HS-5 (cell line): ENCODE data around the gene LINC00632.

Source experiments
- DNase-seq: peaks from one replicate; pipeline ENCODE4 v3.0.0-alpha.2; 2012; ENCODE audit warnings: low read depth

Gene LINC00632

DNA sequence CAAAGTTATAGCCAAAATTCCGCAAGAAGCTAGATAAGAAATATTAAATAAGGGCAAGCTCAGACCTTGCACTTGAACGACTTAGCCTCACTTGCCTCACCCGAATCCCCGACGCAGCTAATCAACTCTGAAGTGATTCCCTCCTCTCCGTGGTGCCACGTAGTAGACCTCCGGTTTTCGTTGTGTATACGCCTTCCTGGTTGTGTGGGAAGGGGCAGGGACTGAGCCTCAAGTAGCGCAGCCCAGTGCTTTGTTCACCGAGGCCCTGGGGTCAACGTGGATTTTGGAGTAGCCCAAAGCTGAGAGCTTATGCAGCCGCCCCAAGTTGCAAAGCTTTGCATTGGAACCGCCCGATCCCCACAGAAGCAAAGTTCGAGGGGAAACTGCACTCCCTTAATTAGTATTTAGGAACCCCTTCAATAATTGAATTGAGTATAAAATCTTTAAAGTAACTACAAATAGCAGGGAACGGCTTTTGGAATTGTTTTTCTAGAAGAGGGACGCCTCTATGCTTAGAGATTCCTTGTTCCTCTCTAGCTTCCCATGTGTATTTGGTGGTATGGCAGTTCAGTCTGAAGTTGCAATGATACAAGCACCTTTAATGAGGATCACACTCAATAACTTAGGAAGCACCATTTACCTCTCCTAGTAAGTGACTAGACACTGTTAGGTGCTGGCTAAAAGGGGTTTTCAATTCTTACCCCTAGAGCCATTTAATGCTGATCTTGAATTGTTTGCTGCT lies 55.7 kb downstream of the LINC00632 start:
- no peak for DNase-seq

DNA sequence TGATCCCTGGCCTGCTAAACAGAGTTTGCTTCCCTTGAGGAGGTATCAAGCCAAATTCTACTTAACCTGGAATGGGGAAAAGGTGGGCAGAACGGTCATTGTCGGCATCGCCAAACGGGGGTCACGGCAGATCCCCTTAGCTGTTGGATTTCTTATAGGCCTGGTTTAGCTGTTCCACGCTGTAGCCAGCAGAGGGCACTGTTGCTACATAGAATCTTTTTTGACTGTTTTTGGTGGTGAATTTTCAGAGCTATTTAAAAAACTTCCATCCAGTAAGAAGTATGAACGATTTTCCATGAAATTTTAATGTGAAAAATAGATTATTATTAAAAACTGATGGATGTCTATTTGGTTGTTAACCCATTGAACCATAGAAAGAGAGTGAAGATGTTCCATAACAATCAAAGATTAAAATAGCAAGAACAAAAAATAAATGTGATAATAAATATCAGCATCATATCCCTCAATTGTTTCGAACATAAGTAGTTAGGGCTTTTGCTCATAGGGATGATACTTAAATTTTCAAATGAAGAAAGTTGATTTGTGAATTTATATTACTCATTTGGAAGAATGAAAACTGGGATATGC lies 56.6 kb downstream of the LINC00632 start:
- DNase-seq: no peak

DNA sequence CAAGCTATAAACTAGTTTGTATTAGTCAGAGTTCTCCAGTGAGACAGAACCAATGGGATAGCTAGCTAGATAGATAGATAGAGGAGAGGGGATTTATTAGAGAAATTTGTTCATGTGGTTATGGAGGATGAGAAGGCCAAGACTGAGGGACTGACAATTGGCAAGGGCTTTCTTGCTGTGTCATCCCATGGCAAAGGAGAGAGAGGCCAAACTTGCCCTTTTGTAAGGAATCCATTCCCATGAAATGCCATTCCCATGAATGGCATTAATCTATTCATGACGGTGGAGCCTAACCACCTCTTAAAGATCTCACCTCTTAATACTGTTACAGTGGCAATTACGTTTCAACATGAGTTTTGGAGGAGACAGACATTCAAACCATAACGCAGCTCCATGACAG lies 58.1 kb downstream of the LINC00632 start:
- DNase-seq: no peak

DNA sequence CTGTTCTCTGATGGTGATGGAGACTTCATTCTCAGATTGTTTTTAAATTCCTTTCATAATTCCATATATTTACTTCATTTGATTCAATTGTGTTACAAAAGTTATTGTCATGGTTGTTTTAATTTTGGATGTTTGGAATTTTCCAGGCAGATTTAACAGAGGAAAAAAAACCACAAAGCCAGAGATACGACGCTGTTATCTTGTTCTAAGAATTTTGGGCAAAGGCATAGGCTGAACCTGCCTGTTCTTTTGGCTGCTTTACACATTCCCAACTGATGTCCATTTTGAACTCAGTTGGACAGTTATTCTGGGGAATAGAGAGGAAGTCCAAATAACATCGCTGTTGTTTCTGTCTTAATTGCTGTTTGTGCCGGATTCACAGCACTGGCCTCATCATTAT lies 65.7 kb downstream of the LINC00632 start:
- no peak for DNase-seq

DNA sequence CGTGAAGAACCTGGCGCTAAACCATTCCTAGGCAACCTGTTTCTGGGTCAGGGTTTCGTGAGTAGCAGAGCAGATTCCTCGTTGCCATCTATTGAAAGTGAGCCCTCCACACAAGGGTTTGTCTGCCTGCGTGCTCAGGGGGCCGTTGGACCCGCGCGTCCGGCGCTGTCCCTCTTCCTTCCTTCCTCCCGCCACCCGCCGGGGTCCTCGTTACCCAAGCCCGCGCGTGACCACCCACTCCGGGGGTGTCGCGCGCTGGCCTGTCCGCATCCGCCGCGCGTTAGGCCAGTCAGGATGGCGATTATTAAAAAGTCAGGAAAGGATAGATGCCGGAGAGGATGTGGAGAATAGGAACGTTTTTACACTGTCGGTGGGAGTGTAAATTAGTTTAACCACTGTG lies 66.8 kb downstream of the LINC00632 start:
- DNase-seq: no peak

DNA sequence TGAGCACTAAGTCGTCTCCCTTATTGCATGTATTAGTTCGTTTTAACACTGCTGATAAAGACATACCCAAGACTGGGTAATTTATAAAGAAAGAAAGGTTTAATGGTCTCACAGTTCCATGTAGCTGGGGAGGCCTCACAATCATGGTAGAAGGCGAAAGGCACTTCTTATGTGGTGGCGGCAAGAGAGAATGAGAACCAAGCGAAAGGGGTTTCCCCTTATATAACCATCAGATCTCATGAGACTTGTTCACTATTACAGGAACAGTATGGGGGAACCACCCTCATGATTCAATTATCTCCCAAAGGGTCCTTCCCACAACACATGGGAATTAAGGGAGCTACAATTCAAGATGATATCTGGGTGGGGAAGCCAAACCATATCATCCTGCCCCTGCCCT lies 85.1 kb downstream of the LINC00632 start:
- no peak for DNase-seq

DNA sequence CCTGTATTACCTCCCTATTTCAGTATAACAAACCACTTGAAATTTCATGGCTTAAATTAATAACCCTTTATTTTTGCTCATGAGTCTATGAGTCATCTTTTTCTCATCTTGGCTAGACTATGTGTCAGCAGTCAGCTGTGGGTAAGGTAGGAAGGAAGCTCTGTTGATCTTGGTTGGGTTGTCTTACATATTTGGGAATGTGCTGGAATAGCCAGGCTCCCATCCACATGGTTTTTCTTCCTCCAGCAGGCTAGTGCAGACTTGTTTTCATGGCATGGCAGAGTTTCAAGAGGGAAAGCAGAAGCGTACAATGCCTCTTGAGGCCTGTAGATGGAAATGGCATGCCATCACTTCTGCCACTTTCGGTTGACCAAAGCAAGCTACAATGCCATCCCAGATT lies 89.7 kb downstream of the LINC00632 start:
- DNase-seq: no peak

DNA sequence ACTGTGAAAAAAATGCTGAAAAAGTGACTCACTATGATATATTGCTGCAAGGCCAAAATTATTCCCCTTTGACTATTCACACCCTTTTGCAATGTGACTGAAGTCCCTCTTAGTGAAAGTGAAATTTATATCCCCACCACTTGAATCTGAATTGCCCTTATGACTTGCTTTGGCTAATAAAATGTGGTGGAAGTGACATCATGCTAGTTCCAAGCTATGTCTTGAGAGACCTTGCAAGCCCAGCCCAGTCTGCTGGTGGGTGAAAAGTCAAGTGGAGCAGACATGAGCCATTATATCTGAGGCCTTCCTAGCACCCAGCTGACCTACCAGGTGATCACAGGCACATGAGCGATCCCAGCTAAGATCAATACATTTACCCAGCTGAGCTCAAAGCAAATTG lies 94.7 kb downstream of the LINC00632 start:
- DNase-seq: no peak

DNA sequence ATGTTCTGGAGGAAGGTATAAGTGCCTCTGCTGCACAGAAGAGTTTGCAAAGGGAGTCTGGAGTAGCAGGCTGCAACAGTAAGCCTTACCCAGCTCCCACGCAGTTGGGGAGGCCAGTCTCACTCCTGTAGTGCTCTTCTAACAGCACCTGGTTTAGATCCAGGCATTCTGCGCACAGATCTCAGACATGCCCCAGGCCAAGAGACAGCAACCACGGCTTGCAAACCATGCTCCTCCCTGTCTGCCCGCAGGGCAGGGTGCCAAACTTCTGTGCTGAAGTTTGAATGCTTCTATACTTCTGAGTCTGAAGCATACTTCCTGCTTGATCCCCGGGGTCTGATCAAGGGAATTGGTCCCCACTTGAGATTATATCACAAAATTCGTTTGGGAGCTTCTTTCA lies 106.3 kb downstream of the LINC00632 start:
- no peak for DNase-seq

DNA sequence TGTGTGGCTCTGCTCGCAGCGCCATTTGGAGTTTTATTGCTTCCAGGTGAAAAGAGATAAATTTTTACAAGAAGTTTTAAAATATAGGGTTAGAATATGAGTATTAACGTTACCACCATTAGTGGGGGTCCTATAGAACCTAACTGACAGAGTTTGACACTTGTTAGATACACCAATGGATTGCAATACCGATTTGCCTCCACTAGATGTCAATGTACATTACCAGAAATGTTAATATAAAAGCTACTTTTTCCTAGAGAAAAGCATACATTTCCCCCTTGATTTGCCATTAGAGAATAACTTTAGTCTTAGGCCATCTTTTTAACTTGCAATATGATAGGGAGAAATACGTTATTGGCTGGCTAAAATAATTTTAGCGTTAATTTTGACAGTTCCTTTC lies 108.4 kb downstream of the LINC00632 start:
- DNase-seq: no peak

DNA sequence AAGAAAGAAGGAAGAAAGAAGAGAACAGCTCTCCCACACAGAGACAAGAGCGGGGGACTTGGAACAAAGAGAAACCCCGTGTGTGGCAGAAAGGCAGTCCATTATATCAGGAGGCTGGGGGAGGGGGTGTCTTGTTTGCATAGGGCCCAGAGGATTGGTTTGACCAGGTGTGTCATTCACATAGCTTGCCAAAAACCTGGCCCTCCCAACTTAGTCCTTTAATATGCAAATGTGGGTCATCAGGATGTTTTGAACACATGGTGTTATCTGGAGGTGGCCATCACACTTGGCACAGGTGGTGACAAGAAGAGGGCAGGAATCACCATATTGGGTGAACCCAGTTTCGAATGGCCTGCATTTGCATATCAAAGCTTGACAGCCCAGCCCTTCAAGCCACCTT lies 111.7 kb downstream of the LINC00632 start:
- DNase-seq: no peak

DNA sequence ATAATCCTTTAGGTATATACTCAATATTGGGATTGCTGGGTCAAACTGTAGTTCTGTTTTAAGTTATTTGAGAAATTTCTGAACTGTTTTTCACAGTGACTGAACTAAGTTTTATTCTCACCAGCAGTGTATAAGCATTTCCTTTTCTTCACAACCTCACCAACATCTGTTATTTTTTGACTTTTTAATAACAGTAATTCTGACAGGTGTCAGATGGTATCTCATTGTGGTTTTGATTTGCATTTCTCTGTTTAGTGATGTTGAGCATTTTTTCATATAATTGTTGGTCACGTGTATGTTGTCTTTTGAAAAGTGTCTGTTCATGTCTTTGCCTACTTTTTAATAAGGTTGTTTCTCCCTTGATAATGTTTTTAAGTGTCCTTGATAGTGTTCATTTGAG lies 112.6 kb downstream of the LINC00632 start:
- DNase-seq: no peak

DNA sequence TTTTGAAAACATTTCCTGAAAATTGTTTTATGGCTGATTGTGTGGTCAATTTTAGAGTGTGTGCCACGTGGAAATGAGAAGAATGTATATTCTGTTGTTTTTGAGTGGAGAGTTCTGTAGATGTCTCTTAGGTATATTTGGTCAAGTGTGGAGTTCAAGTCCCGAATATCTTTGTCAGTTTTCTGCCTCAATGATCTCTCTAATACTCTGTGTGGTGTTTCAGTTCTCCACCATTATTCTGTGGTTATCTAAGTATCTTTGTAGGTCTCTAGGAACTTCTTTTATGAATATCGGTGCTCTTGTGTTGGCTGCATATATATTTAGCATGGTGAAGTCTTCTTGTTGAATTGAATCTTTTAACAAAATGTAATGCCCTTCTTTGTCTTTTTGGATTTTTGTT lies 113.3 kb downstream of the LINC00632 start:
- DNase-seq: no peak

DNA sequence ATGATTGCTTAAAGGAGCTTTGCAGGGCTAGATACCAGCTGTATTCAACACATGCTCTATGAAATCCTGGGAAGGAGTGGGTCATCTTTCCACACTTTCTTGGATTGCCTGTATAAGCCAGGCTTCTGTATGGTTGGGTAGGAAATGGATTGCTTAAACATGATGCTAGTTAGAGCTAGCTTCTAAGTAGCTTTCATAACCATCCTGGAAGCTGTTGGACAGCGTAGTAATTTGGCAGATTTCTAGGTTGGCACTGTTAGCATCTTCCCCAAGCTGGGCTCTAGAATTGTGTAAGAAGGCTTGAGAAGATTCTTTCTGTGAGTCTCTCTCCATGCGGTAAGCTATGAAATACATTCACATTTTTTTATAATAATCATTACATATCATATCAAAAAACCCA lies 127.3 kb downstream of the LINC00632 start:
- DNase-seq: no peak
